WTC11 (cell line): ENCODE data around the gene RBFOX2.

Experiments
- CTCF ChIP-seq: fragments of 200-600 bp; IDR thresholded peaks from 2 replicates; pipeline ENCODE4 v1.8.0; 2022; ENCODE audit warnings: antibody characterized with exemption
- ELF4 ChIP-seq: sonication (generic); formaldehyde crosslinking; IDR thresholded peaks from 2 replicates; pipeline ENCODE4 v1.8.1; 2022; ENCODE audit warnings: low read depth, mild to moderate bottlenecking, moderate library complexity, missing genetic modification reagents
- EMX1 ChIP-seq: fragments of 250-450 bp; sonication (Bioruptor Pico); IDR thresholded peaks from 2 replicates; pipeline ENCODE4 v1.8.0; 2021; ENCODE audit warnings: mild to moderate bottlenecking
- ESRRA ChIP-seq: sonication (generic); formaldehyde crosslinking; IDR thresholded peaks from 2 replicates; pipeline ENCODE4 v1.8.1; 2022; ENCODE audit warnings: mild to moderate bottlenecking, missing genetic modification reagents, borderline replicate concordance
- PRRX2 ChIP-seq: fragments of 250-450 bp; sonication (Bioruptor Pico); IDR thresholded peaks from 2 replicates; pipeline ENCODE4 v1.8.0; 2021; ENCODE audit warnings: mild to moderate bottlenecking
- SOX15 ChIP-seq: fragments of 250-450 bp; sonication (Bioruptor Pico); IDR thresholded peaks from 2 replicates; pipeline ENCODE4 v1.9.0; 2021; ENCODE audit warnings: mild to moderate bottlenecking
- SP1 ChIP-seq: sonication (generic); formaldehyde crosslinking; conservative IDR thresholded peaks from 2 replicates; pipeline ENCODE4 v1.8.1; 2022; ENCODE audit warnings: missing genetic modification reagents
- TCF7 ChIP-seq: sonication (generic); formaldehyde crosslinking; IDR thresholded peaks from 2 replicates; pipeline ENCODE4 v1.8.0; 2022; ENCODE audit warnings: mild to moderate bottlenecking, low read depth, missing genetic modification reagents, moderate library complexity
- ZNF232 ChIP-seq: sonication (generic); formaldehyde crosslinking; IDR thresholded peaks from 2 replicates; pipeline ENCODE4 v1.8.0; 2022; ENCODE audit warnings: mild to moderate bottlenecking, missing genetic modification reagents
- TF ChIP-seq, protein P1 (sequence below): fragments of 250-450 bp; sonication (Bioruptor Pico); IDR thresholded peaks from 2 replicates; pipeline ENCODE4 v1.8.0; 2021; ENCODE audit warnings: mild to moderate bottlenecking
- TF ChIP-seq, protein P2 (sequence below): fragments of 250-450 bp; sonication (Bioruptor Pico); IDR thresholded peaks from 2 replicates; pipeline ENCODE4 v1.9.0; 2021; ENCODE audit warnings: mild to moderate bottlenecking, borderline replicate concordance

- TF ChIP-seq SP1 (no peak), ELF4 (CRISPR knock-in tag) (no peak), EMX1 (CRISPR knock-in tag) (no peak), CTCF (no peak), SOX15 (CRISPR knock-in tag) (no peak), ESRRA (no peak), ZNF232 (CRISPR knock-in tag) (no peak), TCF7 (CRISPR knock-in tag) (no peak), PRRX2 (CRISPR knock-in tag) (no peak)
- TF ChIP-seq, protein P1, sequence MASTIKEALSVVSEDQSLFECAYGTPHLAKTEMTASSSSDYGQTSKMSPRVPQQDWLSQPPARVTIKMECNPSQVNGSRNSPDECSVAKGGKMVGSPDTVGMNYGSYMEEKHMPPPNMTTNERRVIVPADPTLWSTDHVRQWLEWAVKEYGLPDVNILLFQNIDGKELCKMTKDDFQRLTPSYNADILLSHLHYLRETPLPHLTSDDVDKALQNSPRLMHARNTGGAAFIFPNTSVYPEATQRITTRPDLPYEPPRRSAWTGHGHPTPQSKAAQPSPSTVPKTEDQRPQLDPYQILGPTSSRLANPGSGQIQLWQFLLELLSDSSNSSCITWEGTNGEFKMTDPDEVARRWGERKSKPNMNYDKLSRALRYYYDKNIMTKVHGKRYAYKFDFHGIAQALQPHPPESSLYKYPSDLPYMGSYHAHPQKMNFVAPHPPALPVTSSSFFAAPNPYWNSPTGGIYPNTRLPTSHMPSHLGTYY (CRISPR knock-in tag): no peak
- TF ChIP-seq, protein P2, sequence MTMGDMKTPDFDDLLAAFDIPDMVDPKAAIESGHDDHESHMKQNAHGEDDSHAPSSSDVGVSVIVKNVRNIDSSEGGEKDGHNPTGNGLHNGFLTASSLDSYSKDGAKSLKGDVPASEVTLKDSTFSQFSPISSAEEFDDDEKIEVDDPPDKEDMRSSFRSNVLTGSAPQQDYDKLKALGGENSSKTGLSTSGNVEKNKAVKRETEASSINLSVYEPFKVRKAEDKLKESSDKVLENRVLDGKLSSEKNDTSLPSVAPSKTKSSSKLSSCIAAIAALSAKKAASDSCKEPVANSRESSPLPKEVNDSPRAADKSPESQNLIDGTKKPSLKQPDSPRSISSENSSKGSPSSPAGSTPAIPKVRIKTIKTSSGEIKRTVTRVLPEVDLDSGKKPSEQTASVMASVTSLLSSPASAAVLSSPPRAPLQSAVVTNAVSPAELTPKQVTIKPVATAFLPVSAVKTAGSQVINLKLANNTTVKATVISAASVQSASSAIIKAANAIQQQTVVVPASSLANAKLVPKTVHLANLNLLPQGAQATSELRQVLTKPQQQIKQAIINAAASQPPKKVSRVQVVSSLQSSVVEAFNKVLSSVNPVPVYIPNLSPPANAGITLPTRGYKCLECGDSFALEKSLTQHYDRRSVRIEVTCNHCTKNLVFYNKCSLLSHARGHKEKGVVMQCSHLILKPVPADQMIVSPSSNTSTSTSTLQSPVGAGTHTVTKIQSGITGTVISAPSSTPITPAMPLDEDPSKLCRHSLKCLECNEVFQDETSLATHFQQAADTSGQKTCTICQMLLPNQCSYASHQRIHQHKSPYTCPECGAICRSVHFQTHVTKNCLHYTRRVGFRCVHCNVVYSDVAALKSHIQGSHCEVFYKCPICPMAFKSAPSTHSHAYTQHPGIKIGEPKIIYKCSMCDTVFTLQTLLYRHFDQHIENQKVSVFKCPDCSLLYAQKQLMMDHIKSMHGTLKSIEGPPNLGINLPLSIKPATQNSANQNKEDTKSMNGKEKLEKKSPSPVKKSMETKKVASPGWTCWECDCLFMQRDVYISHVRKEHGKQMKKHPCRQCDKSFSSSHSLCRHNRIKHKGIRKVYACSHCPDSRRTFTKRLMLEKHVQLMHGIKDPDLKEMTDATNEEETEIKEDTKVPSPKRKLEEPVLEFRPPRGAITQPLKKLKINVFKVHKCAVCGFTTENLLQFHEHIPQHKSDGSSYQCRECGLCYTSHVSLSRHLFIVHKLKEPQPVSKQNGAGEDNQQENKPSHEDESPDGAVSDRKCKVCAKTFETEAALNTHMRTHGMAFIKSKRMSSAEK (CRISPR knock-in tag): no peak
Measured at GRCh38 chr22:35729309-35729698, 299.3 kb downstream of the RBFOX2 start.
